MCF 10A (cell line): ENCODE measurements around the gene LCT. TPM values are rescaled to one million over a fixed set of nuclear protein-coding genes. Genes with fewer than 3 reads are reported as not detected.

Source experiments
- BruUV-seq: library from RNA; stranded (reverse); fragments of 400-500 nt; replicated peaks from 2 replicates; lab custom pipeline; 2021; lab: Mats Ljungman, UMichigan
- CTCF ChIA-PET: fragments of 300-600 bp; sonication (Branson Sonifier 250); formaldehyde crosslinking; extraction: SDS; loops from one replicate; lab custom pipeline; 2021; ENCODE audit warnings: antibody characterized with exemption, inconsistent platforms; lab: Yijun Ruan, JAX
- POLR2A ChIA-PET: fragments of 300-600, 350-650 bp; sonication (Branson Sonifier 250); formaldehyde crosslinking; extraction: SDS; loops from one replicate; lab custom pipeline; 2020; ENCODE audit warnings: antibody characterized with exemption, inconsistent platforms; lab: Yijun Ruan, JAX
- DNase-seq: peaks from one replicate; pipeline ENCODE4 v3.0.0-alpha.2; 2018; ENCODE audit not compliant: unreplicated experiment
- H3K27ac Mint-ChIP-seq: one replicate; pipeline ENCODE4 v1.8.0; 2022; ENCODE audit warnings: mild to moderate bottlenecking, low read depth, mixed read lengths; ENCODE audit not compliant: unreplicated experiment
- H3K27me3 Mint-ChIP-seq: one replicate; pipeline ENCODE4 v1.8.0; 2022; ENCODE audit warnings: mixed read lengths; ENCODE audit not compliant: insufficient read depth, unreplicated experiment
- H3K36me3 Mint-ChIP-seq: one replicate; pipeline ENCODE4 v1.8.0; 2022; ENCODE audit warnings: mild to moderate bottlenecking, moderate library complexity, mixed read lengths; ENCODE audit not compliant: insufficient read depth, unreplicated experiment
- H3K4me1 Mint-ChIP-seq: one replicate; pipeline ENCODE4 v1.8.0; 2022; ENCODE audit warnings: mixed read lengths; ENCODE audit not compliant: insufficient read depth, unreplicated experiment
- H3K4me3 Mint-ChIP-seq: one replicate; pipeline ENCODE4 v1.8.0; 2022; ENCODE audit warnings: mild to moderate bottlenecking, moderate library complexity, mixed read lengths; ENCODE audit not compliant: unreplicated experiment
- H3K9me3 Mint-ChIP-seq: one replicate; pipeline ENCODE4 v1.8.0; 2022; ENCODE audit warnings: mixed read lengths; ENCODE audit not compliant: unreplicated experiment
- CTCF ChIP-seq: fragments of 200-600 bp; IDR thresholded peaks from one replicate; pipeline ENCODE4 v1.8.0; 2022; ENCODE audit warnings: antibody characterized with exemption, mild to moderate bottlenecking; ENCODE audit not compliant: unreplicated experiment
- intact Hi-C: fragments of 100-400 bp; cut with micrococcal nuclease; formaldehyde crosslinking; loops from 2 replicates; pipeline ENCODE4 v1.14.1; 2022
- total RNA-seq: library from RNA; stranded (reverse); gene quantifications from 2 replicates; pipeline ENCODE4 v1.2.3, GENCODE V29; 2022

LCT gene
- total RNA-seq, 1 experiment from 2014 or later: not detected

- no peak for DNase-seq
- POLR2A ChIA-PET: interaction anchor here (1.0 to 1.4 kb wide), 4 partner anchors 10 to 710 kb away, joined by 3 to 4 read pairs (median 3); partner anchors contain the start of gene RAB3GAP1
- Mint-ChIP-seq H3K4me3 (no peak overlapping the region), H3K4me1 (no peaks in the 10 kb centered on the region), H3K36me3 (peaks cover 90% of the 10 kb centered on the region), H3K27me3 (no peaks in the 10 kb centered on the region), H3K9me3 (no peaks in the 10 kb centered on the region), H3K27ac (no peak overlapping the region)
- BruUV-seq: no TSS peak
- intact Hi-C loops: no loop called here
- TF ChIP-seq CTCF: no peak
- CTCF ChIA-PET: interaction anchor here (0.7 to 2.8 kb wide), 8 partner anchors 17 to 773 kb away, joined by 3 to 8 read pairs (median 4); no protein-coding TSS in a partner anchor
Measured at GRCh38 chr2:135762530-135762929, 74.5 kb downstream of the LCT start.

- no peaks in the 10 kb centered on the region for H3K9me3 Mint-ChIP-seq
- no peak overlapping the region for H3K4me3 Mint-ChIP-seq
- BruUV-seq: no TSS peak
- TF ChIP-seq CTCF: no peak
- no peak for DNase-seq
- H3K27me3 Mint-ChIP-seq: no peaks in the 10 kb centered on the region
- no peaks in the 10 kb centered on the region for H3K4me1 Mint-ChIP-seq
- peaks cover 90% of the 10 kb centered on the region for H3K36me3 Mint-ChIP-seq
- POLR2A ChIA-PET: interaction anchor here (1.2 to 1.4 kb wide), 3 partner anchors 12 to 710 kb away, joined by 3 to 4 read pairs (median 3); partner anchors contain the start of gene RAB3GAP1
- CTCF ChIA-PET: interaction anchor here (0.7 to 2.8 kb wide), 7 partner anchors 17 to 772 kb away, joined by 3 to 8 read pairs (median 4); no protein-coding TSS in a partner anchor
- H3K27ac Mint-ChIP-seq: no peak overlapping the region
- intact Hi-C loops: no loop called here
Measured at GRCh38 chr2:135762022-135762421, 75.0 kb downstream of the LCT start.

- ChIA-PET CTCF (no interaction called here), POLR2A (interaction anchor here (0.9 to 1.3 kb wide), 2 partner anchors 10 to 29 kb away, joined by 3 to 9 read pairs; no protein-coding TSS in a partner anchor)
- Mint-ChIP-seq H3K27me3 (no peaks in the 10 kb centered on the region), H3K4me1 (no peaks in the 10 kb centered on the region), H3K9me3 (no peaks in the 10 kb centered on the region), H3K36me3 (peaks cover 87% of the 10 kb centered on the region), H3K27ac (no peak overlapping the region), H3K4me3 (no peak overlapping the region)
- BruUV-seq: no TSS peak
- DNase-seq: no peak
- no peak for TF ChIP-seq CTCF
- intact Hi-C loops: no loop called here
Measured at GRCh38 chr2:135756692-135757091, 80.3 kb downstream of the LCT start.

- Mint-ChIP-seq H3K36me3 (peaks cover 96% of the 10 kb centered on the region), H3K27me3 (no peaks in the 10 kb centered on the region), H3K9me3 (no peaks in the 10 kb centered on the region), H3K4me1 (no peaks in the 10 kb centered on the region), H3K4me3 (no peak overlapping the region), H3K27ac (no peak overlapping the region)
- POLR2A ChIA-PET: interaction anchor here (0.7 to 1.7 kb wide), 5 partner anchors 8 to 30 kb away, joined by 3 to 9 read pairs (median 4); no protein-coding TSS in a partner anchor
- no peak for DNase-seq
- TF ChIP-seq CTCF: no peak
- CTCF ChIA-PET: interaction anchor here (0.8 to 1.5 kb wide), 3 partner anchors 11 to 42 kb away, joined by 4 to 6 read pairs (median 4); no protein-coding TSS in a partner anchor
- intact Hi-C loops: no loop called here
- BruUV-seq: no TSS peak
Measured at GRCh38 chr2:135755573-135755972, 81.4 kb downstream of the LCT start.
